ENCODE data around the gene HSPB9.
"Not testable (repeated sequence)": the region's sequence is repeated elsewhere in the genome, so short reads cannot be mapped to it uniquely, and the experiment has no call there.

Gene HSPB9

GRCh38 chr17:42120161-42120769 lies 2.3 kb upstream of the HSPB9 start:
- no peak for DNase-seq

- peak; percentile 84 for DNase-seq
Observed at GRCh38 chr17:42120770-42121769, 1.5 kb upstream of the HSPB9 start, which contains the start of gene KAT2A. Gene KAT2A (minus strand): TSS chr17:42121367. CDS start chr17:42121304, 63 bp downstream.

- no peak for DNase-seq
Observed at GRCh38 chr17:42124256-42124655, 1.7 kb downstream of the HSPB9 start.

GRCh38 chr17:42125565-42125964 lies 3.0 kb downstream of the HSPB9 start:
- no peak for DNase-seq

GRCh38 chr17:42126836-42127235 lies 4.2 kb downstream of the HSPB9 start:
- no peak for DNase-seq

- no peak for DNase-seq
Observed at GRCh38 chr17:42127414-42127813, 4.8 kb downstream of the HSPB9 start.

- DNase-seq: no peak
Observed at GRCh38 chr17:42129109-42129837, 6.7 kb downstream of the HSPB9 start.

GRCh38 chr17:42130310-42130936 lies 7.8 kb downstream of the HSPB9 start:
- DNase-seq: no peak

- DNase-seq: no peak
Observed at GRCh38 chr17:42131232-42131631, 8.6 kb downstream of the HSPB9 start.

- no peak for DNase-seq
Observed at GRCh38 chr17:42131981-42132432, 9.4 kb downstream of the HSPB9 start.

GRCh38 chr17:42132941-42133340 lies 10.3 kb downstream of the HSPB9 start:
- peak; percentile 55 for DNase-seq

- no peak for DNase-seq
Observed at GRCh38 chr17:42133461-42134041, 10.9 kb downstream of the HSPB9 start.

- DNase-seq: no peak
Observed at GRCh38 chr17:42135151-42135550, 12.5 kb downstream of the HSPB9 start.

GRCh38 chr17:42135664-42136653 lies 13.4 kb downstream of the HSPB9 start:
- no peak for DNase-seq

- no peak for DNase-seq
Observed at GRCh38 chr17:42136654-42137051, 14.0 kb downstream of the HSPB9 start.

- no peak for DNase-seq
Observed at GRCh38 chr17:42138749-42139492, 16.3 kb downstream of the HSPB9 start.

GRCh38 chr17:42140690-42141089 lies 18.1 kb downstream of the HSPB9 start:
- not testable (repeated sequence) for DNase-seq

GRCh38 chr17:42141382-42141781 lies 18.8 kb downstream of the HSPB9 start:
- DNase-seq: no peak

- DNase-seq: no peak
Observed at GRCh38 chr17:42142371-42142896, 19.8 kb downstream of the HSPB9 start.

- DNase-seq: not testable (repeated sequence)
Observed at GRCh38 chr17:42143138-42143537, 20.5 kb downstream of the HSPB9 start.

Data from activated CD4-positive, alpha-beta T cell treated with anti-CD3 and anti-CD28 coated beads, Interleukin-2, amount 50 U/mL, for 16 hours (primary cell).